NCI-H2029 (cell line): ENCODE results near the gene CBFA2T3.

ENCODE experiments used
- DNase-seq: peaks from one replicate; lab custom pipeline; 2025; lab: John Stamatoyannopoulos, UW

The CBFA2T3 gene

GRCh38 chr16:88857728-88858339, 119.2 kb downstream of the CBFA2T3 start:
- no peak for DNase-seq

DNA sequence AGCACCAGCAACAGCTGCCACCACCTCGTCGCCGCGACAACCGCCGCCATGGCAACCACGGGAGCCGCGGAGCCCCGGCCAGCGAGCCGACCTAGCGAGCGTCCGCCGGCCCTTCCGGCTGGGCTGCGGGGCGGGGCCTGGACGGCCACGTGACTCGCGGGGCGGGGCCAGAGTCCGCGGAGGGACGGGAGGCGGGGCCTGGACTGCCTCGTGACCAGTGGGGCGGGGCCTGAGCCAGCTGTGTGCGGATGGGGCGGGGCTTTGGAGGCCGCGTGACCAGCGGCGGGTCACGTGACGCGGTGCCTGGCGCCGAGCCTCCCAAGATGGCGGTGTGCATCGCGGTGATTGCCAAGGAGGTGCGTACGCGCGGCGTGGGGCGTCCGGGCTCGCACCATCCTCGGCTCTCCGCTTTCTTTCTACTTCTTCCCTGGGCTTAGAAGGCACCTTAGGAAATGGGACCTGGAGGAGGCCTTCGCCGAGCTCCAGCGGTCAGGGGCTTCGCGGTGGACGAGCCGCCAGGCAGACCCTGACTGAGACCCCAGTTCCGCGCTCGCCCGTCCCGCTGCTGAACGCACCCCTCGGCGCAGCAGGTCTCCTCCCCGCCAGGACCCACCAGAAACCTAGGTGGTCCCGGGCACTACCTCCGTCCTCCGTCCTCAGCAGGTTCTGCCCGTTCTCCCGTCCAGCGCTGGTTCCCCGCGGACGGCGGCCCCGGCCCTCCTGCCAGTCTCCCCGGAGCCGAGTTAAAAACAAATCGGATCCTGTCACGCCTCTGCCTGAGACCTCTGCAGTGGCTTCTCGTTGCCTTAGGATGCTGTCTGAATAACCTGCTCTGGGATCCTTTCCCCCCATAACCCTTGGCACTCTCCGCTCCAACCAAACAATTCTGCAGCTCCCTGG, 119.9 kb downstream of the CBFA2T3 start, which contains the start of the genes GALNS and TRAPPC2L:
TSS of gene GALNS (minus strand) at position 120 of the 900 bp plus-strand sequence. CDS start at position 50, 70 bp downstream.
TSS of gene TRAPPC2L (plus strand) at position 300 of the 900 bp plus-strand sequence. CDS start at position 324, 24 bp downstream.
- DNase-seq: peak; percentile 74

- DNase-seq: no peak
Observed at GRCh38 chr16:88856122-88856827, 120.7 kb downstream of the CBFA2T3 start.

GRCh38 chr16:88855736-88856121, 121.3 kb downstream of the CBFA2T3 start:
- DNase-seq: no peak

DNA sequence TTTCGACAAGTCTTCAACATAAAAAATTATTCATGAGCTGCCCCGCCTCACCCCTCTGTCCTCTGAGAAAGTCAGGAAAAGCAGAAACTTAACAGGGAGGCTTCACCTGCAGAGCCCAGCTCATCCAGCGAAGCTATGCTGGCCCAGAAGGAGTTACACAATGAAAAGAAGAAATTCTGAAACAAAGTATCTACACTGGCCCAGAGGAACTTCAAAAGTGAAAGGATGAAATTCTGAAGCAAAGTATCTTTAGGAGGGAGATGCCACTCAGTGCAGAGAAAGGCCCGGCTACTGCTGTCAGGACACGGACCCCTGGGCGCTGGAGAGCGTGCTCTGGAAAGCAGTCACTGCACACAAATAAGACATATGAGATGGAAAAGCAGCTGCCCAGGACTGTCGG, 121.8 kb downstream of the CBFA2T3 start:
- no peak for DNase-seq

GRCh38 chr16:88854306-88855111, 122.5 kb downstream of the CBFA2T3 start:
- DNase-seq: no peak

DNA sequence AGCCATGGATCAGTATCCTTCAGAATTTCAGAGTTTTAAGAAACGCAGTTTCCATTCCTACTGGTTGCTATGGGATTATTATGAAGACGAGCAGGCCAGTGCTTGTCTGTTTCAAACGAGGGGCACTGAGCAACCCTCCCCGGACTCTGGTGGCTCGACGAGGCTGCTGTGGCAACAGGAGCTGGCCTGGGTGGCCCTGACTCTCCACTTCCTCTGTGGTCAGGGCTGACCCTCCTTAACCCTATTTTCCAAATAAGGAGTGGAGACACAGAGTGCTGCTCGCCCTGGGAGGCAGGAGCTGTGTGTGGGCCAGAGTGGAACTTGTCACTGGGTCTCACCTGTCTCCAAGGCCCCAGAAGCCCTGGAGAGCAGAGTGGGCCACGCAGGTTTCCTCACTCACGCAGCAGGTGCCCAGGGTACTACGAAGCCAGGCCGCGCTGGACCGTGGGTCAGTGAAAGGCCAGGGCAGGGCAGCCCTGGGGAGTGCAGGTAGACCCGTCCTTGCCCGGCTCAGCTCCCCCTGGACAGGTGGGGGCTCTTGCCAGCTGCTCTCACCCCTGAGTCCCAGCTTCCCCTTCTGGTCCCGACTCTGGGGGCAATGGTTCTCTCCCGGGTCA, 123.6 kb downstream of the CBFA2T3 start:
- DNase-seq: no peak

DNA sequence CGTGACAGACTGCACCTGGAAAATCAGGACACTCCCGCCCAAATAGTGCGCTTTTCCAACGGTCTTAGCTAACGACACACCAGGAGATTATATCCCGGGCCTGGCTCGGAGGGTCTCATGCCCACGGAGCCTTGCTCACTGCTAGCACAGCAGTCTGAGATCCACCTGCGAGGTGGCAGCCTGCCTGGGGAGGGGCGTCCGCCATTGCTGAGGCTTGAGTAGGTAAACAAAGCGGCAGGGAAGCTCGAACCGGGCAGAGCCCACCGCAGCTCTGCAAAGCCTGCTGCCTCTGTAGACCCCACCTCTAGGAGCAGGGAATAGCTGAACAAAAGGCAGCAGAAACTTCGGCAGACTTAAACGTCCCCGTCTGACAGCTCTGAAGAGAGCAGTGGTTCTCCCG, 125.4 kb downstream of the CBFA2T3 start:
- DNase-seq: no peak

DNA sequence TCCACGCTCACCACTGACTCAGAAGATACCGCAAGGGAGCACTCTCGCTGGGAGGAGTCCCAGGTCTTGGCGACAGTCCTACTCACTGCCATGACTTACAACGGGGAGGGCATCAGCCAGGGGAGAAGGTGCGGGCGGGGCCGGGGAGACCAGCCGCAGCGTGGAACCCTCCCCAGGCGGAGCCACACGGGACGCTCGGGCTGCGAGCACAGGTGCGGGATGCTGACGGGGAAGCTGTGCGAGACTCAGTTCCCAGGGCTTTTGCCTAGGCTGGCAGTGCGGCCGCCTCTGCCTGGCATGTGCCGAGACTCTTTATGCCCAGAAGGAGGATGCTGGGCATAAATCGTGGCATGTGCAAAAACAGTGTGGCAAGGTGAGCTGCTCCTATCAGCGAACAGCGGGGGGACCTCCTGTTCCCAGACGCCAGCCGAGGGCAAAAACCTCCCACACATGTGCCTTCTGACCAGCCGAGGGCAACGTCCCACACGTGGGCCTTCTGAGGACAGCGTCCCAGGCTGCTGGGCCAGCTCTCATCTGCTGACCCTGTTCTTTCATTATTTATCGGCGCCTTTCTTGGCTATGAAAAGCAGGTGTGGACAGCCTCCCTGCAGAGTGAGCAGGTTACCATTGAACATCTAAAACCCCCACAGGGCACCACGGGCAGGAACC, 126.3 kb downstream of the CBFA2T3 start:
- DNase-seq: no peak

DNA sequence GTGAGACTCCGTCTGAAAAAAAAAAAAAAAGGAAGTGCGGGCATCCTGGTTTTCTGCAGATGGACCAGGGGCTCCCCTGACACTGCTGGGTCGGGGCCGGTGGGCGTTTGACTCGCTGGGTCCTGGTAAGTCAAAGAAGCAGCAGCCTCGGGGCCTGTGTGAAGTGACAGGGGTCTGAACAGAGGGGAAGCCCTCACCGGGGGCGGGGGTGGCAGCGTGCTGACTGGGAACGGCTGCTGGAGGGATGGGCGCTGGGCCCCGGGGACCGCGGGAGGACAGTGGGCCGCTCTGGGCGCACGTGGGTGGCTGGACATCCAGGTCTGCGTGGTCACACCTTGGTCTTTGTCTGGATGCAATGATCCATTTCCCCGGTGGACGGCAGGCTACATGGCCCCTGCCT, 128.4 kb downstream of the CBFA2T3 start:
- DNase-seq: no peak

DNA sequence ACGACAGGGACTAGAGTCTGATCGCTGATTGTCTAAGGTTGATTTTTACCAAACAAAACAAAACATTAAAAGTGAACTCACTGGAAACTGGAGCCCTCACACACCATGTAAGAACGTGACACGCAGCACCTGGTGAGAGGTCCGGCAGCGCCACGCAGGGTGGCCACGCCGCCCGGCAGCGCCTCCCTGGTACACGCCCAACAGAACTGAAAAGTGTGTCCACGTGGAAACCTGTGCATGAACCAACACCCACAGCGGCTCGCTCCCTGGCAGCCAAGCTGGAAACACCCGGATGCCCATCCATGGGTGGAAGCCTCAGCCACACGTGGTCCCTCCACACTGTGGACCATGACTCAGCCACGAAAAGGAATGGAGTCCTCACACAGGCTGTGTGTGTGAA, 129.4 kb downstream of the CBFA2T3 start:
- DNase-seq: no peak

DNA sequence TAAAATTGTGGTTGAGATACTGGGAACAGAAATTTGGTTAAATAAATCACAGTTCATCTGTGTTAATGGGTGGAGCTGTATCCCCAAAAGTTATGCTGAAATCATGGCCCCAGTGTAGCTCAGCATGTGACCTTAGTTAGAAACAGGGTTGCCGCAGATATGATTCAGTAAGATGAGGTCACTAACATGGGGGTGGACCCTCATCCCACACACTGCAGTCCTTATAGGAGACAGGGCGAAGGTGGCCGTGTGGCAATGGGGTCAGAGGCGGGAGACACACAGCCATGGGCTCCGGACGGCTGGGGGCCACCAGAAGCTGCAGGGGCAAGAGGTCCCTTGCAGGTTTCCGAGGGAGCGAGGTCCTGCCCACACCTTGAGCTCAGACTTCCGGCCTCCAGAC, 130.9 kb downstream of the CBFA2T3 start:
- no peak for DNase-seq

DNA sequence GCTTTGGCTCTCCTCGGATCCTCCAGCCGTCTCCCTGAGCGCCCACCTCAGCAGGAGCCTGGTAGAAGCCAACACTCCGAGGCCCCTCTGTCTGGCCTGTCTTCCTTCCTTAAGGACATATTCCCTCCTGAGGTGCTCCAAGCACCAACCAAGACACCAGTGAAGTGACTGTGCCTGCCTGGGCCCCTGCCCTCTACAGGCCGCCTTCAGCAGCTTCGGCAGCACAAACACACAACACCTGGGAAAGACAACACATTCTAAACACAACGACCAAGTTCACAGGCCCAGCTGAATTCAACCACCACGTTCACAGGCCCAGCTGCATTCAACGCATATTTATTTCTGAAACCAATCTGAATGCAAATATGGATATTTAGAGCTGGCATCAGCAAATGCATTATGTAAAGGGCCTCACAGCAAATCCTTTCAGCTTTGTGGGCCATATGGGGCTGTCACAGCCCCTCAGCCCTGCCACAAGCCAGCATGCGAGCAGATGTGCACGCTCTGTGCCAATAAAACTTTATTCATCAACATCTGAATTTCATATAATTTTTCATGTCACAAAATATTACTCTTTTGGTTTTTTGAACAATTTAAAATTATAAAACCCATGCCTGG, 132.5 kb downstream of the CBFA2T3 start:
- DNase-seq: no peak

GRCh38 chr16:88843256-88843655, 133.8 kb downstream of the CBFA2T3 start:
- DNase-seq: no peak

- DNase-seq: no peak
Observed at GRCh38 chr16:88842806-88843205, 134.2 kb downstream of the CBFA2T3 start.

- DNase-seq: no peak
Observed at GRCh38 chr16:88842308-88842756, 134.7 kb downstream of the CBFA2T3 start.

DNA sequence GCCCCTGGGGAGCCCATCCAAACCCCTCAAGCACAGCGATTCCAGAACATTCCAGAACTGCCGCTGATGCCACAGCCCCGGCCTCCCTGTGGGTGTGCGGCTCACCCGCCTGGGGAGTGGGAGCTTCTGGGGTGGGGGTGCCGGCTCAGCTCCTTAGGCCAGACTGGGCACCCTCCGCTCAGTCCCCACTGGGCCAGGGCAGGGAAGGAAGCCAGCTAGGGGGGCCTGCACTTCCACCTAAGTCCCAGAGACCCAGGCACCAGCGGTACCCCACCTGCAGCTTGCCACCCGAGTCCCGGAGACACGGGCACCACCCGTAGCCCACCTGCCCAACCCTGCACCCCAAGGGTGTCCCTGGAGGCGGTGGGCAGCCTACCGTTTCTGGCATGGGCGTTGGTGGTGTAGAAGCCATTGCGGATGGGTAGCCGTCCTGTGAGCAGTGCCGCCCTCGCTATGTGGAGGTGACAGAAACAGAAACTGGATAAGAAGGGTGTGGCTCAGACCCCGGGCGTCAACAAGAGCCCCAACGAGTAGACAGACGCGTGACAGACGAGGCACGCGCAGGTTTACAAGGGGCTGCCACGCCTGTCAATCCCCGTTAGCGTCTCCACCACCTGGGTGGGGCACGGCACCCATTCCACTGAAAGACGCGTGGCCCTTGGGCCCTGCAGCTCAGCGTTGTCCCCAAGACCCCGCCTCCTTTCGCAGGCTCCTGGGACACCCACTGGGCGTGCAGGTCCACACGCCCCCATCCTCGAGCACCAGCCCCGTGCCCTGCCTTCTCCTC, 135.3 kb downstream of the CBFA2T3 start:
- DNase-seq: no peak

DNA sequence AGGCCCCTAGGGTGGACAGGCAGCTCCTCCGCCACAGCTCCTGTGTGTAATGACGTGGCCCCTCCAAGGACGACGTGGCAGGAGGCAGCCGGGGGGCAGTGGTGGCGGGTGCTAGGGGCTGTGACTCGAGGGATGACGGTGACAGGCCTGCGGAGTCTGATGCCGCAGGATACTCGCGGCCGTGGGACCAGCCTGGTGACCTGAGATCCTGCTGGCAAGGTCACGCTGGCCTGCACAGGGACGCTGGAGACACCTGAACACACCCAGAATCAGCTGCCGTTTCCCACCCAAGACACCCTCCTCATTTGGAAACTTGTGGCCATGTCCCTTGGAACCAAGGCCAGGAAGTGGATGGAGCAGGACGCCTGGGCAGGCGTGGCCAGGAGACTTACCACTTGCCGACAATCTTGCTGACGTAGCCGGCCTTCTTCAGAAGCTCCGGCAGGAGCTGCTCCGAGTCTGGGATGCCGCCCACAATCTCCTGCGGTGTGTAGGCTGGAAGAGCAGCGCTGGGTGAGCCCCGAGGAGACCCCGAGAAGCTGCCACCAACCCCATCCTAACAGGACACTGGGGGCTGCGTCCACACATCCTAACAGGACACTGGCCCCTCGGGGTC, 136.3 kb downstream of the CBFA2T3 start:
- DNase-seq: no peak
